GM19351 (cell line): ENCODE results near the gene SRBD1.

Experiments used
- ATAC-seq: cut with Tn5 transposase; IDR thresholded peaks from one replicate; pipeline ENCODE4 v1.9.1; 2021; ENCODE audit warnings: mild to moderate bottlenecking, moderate library complexity; ENCODE audit not compliant: unreplicated experiment

SRBD1 gene

GRCh38 chr2:45596761-45597160 is 14.3 kb downstream of the SRBD1 start:
- no peak for ATAC-seq

GRCh38 chr2:45595721-45596435 is 15.2 kb downstream of the SRBD1 start:
- no peak for ATAC-seq

GRCh38 chr2:45591073-45591472 is 20.0 kb downstream of the SRBD1 start:
- no peak for ATAC-seq

GRCh38 chr2:45588158-45588829 is 22.8 kb downstream of the SRBD1 start:
- ATAC-seq: no peak

DNA sequence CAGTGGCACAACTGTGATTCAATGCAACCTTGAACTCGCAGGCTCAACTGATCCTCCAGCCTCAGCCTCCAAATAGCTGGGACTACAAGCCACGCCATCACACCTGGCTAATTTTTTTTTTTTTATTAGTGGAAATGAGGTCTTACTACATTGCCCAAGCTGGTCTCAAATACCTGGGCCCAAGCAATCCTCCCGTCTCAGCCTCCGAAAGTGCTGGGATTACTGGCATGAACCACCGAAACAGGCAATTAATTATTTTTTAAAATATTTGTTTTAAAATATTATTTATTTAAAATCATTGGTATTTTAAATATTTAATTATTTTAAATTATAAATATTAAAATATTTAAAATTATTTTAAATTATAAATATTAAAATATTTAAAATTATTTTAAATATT is 24.5 kb downstream of the SRBD1 start:
- no peak for ATAC-seq

GRCh38 chr2:45585267-45585861 is 25.7 kb downstream of the SRBD1 start:
- ATAC-seq: no peak

DNA sequence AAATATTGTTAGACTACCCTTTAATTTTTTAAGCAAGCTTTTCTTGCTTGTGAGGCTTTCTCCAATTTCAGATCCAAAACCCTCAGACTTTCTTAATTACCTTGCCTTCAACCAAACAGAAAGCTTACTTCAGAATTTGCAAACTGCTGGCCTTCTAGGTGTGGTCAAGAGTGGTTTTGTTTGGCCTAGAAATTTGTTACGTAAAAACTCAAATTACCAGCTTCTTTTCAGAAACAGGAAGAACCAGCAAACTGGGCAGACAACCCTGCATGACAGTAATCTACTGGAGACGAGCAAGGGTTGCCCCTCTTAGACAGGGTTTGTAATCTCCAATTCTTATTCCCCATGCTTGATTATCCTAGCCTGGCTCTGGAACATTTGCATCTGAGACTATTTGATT is 27.1 kb downstream of the SRBD1 start:
- no peak for ATAC-seq

DNA sequence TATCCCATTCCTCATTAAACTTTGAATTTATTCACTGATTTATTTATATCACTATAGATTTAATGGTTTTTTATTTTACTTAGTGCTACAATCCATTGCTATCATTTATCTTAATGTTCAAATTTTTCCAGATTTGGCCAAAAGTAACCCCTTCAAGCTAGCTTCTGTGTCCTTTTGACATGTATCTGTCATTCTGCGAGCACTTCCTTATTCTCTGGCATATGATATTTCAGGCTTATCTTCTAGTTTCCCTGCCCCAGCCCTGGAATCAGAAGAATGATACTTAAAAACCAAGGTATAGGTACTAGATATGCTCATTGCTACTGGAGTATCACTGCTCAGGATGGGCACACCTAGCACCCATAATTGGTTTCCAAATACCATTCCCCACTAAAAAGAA is 28.5 kb downstream of the SRBD1 start:
- ATAC-seq: no peak

- ATAC-seq: no peak
Measured at GRCh38 chr2:45578056-45578843, 32.8 kb downstream of the SRBD1 start.

DNA sequence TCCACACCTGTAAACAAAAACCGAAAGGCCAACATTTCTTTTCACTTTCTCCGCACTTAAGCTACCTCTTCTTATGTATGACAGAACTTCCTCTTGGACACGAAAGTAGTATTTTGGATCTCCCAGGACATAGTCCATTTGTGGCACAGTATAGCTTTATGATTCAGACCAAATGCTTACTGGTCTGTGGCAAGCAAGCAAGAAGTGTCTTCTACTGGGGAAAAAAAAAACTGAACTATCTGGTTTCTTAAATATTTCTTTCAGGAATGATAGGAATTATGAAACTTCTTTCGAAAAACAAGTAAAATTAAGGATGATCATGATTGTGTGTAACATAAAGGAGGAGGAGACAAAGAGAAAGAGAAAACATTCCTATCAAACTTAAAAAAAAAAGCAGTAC is 33.6 kb downstream of the SRBD1 start:
- no peak for ATAC-seq

DNA sequence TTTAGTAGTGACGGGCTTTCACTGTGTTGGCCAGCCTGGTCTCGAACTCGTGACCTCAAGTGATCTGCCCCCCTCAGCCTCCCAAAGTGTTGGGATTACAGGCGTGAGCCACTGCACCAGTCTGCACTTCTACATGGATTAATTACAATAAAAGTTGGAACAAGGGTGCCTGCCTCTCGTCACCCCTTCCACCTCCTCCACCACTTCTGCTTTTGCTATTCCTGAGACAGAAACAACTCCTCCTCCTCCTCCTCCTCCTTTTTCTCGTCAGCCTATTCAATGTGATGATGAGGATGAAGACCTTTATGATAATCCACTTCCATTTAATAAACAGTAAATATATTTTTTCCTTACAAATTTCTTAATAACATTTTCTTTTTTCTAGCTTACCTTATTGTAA is 35.2 kb downstream of the SRBD1 start:
- ATAC-seq: no peak

DNA sequence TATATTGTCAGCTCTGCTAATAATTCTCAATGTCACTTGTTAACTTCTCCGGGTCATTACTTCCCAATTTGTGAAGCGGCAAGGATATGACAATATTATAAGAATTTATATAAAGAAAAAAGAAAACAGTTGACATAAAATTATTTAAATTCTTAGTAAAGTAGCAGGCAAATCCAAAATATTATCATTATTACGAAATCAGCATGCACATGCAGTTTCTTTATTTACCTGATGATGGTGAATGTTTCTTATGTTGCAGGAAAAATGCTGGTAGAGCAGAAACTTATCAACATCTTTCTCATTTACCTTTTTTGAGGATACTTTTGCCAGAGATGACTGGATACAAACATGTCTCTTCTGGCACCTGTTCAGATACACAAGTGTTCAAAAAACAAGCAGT is 38.1 kb downstream of the SRBD1 start:
- ATAC-seq: no peak

DNA sequence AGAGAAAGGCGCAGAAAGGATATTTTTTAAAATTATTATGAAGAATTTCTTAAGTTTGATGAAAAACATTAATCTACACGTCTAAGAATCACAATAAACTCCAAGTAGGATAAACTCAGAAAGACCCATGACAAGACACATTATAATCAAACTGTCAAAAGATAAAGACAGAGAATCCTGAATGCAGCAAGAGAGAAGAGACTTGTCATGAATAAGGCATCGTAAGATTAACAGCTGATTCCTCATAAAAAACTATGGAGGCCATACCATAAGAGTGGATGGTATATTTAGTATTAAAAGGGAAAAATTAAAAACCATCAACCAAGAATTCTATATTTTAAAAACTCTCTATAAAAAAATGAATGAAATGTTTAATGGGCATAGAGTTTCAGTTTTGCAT is 39.1 kb downstream of the SRBD1 start:
- ATAC-seq: no peak

GRCh38 chr2:45570671-45571334 is 40.3 kb downstream of the SRBD1 start:
- no peak for ATAC-seq

GRCh38 chr2:45568935-45569334 is 42.1 kb downstream of the SRBD1 start:
- no peak for ATAC-seq

DNA sequence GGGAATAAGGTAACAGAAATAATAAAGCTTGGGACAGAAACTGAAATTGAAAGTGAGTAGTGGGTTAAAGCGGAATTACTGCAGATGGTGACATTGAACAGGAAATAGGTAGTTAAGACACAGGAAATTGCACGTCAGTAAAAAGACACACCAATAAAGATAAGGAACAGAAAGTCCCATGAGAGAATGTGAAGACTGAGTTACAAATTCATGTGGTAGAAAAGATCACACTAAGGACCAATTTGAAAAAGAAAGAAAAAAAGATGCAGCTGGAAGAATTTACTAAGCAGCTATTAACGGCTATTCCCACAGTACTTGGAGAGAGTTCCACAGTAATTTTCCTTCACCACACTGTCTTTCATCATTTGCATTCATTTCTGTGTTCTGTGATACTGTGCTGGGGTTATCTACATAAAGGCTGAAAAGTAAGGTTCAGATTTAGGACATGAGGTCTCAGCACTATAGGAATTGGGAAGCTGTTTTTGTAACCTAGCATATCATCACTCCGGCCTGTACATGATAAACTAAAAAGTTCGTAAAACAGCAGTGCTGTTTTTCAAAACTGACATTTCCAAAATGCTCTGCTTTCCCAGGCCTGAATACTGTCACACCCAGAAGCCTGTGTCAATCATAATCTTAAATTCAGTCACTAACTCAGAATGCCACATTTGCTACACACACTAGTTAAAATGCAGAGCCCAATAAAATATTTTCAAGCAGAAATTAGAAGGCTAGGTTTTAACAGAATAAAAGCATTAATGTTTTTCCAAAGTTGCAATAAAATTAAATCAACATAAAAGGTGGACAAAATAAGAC is 42.9 kb downstream of the SRBD1 start:
- peak; percentile 99 for ATAC-seq

- ATAC-seq: peak; percentile 10
Measured at GRCh38 chr2:45567288-45567963, 43.6 kb downstream of the SRBD1 start.

- ATAC-seq: no peak
Measured at GRCh38 chr2:45559436-45559835, 51.6 kb downstream of the SRBD1 start.

- ATAC-seq: no peak
Measured at GRCh38 chr2:45554742-45555140, 56.3 kb downstream of the SRBD1 start.
